ENCODE data around the gene ADARB1.

The ADARB1 gene

DNA sequence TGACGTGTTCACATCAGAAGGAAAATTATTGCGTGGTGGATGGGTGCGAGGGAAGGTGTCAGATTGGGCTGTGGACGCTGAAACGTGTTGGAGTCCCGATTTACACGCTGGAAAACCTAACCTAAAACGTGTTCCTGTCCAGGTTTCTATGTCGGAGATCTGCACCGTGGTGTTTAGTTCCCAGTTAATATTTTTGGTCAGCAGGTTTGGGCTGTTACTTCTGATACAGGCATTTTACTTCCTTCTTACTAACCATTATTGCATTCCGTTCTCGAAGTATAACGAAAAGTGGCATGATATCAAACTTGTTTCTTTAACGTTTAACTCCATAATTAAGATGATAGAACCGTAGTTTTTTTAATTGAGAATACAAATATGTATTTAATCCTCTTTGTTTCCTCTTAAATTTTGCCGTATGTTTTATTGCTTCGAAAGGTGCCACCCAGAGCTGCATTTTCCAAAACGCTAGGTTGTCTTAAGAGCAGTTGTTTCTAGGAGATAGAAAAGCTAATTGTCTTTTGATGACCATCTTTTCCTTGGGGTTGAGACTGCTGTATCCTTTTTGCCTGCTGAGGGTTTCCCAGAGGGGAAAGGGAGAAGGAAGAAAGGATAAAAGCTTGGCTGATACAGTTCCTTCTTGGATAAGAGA is 1.3 kb downstream of the ADARB1 start:
- DNase-seq (ENCODE audit: low read depth in 2 of 2) = no peak

DNA sequence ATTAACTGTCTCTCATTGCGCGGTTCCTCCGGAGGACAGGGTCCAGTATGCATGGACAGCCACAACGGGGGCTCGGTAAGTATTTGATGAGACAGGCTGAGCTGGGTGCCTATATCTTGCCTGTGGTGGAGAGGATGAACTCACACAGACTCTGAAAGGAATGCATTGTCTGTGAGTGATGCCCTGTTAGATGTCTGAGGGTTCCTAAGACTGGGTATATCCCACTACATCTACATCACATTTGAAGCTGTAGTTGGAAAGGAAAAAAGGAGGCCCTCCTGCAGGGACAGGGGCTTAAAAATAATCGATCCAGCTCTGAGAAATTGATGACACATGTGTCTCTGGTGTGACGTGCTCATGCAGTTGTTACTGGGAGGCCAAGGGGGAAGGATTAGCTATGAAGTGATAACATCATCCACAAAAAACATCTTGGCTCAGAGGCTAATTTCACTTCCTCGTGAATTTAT is 1.9 kb downstream of the ADARB1 start:
- DNase-seq (ENCODE audit: low read depth in 2 of 2) = no peak

DNA sequence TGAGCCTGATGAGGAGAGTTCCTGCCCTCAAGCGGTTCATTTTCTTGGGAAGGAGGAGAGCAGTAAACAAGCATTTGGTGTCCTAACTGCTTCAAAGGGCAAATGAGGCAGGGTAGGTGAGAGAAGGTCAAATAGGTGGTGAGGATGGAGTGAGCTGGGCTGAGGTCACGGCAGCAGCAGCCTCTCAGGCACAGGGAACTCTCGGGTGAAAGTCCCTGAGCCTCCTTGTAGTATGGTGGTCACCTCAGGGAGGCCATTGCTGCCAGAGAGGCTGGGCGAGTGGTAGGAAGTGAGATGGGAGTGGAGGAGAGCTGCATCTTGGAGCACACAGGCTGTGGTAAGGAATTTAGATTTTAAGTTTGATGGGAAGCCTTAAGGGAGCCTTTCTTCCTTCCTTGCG is 4.0 kb downstream of the ADARB1 start:
- DNase-seq (ENCODE audit: low read depth in 2 of 2) = no peak

DNA sequence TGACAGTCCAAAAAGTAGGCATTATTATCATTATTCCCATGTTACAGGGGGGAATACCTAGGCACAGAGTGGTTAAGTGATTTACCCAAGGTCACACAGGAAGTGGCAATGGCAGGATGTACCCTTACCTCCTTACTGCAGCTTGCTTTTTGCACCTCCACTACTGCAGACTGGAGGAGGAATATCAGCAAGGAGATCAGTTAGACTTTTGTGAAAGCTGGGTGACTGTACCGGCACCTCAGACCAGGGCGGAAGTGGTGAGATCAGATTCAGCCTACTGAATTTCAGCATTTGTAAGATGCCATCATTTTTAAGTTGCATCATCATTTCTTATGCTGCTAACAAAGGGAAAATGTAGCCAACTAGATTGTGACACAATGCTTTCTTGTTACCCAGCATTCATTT is 4.5 kb downstream of the ADARB1 start:
- DNase-seq (ENCODE audit: low read depth in 2 of 2) = peak; percentile 64 to 66

DNA sequence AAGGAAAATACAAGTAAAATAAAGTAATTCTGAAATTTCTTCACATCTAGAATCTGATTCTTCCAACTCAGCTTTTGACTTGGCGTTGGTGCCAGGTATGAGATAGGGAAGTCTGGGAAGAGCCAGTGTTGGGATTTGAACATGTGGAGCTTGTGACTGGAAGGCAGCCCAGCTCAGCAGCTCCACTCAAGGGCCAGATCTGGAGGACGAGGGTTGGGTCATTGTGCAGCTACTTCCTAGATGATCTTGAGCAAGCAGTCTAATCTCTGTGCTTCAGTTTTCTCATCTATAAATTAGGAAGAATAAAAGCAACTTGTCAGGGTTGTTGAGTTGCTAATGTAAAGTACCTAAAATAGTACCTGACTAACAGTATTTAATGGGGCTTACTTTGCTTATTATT is 5.0 kb downstream of the ADARB1 start:
- DNase-seq (ENCODE audit: low read depth in 2 of 2) = no peak

DNA sequence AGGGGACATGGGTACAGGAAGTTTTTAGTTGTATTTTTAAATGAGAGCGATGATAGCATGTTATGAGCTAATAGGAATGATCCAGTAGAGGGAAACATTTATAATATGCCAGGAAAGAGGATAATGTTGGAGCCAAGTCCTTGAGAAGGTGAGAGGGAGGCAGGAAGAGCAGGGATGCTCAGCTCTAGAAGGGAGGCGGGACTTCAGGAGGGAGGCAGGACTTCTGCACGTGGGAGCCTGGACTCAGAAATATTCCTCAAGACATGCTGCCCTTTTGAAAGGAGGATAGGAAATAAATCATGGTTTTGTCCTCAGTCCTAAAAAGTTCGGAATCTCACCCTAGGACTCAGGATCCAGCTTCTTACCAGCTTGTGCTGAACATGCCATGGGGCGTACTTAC is 5.9 kb downstream of the ADARB1 start:
- no peak for DNase-seq (ENCODE audit: low read depth in 2 of 2)

DNA sequence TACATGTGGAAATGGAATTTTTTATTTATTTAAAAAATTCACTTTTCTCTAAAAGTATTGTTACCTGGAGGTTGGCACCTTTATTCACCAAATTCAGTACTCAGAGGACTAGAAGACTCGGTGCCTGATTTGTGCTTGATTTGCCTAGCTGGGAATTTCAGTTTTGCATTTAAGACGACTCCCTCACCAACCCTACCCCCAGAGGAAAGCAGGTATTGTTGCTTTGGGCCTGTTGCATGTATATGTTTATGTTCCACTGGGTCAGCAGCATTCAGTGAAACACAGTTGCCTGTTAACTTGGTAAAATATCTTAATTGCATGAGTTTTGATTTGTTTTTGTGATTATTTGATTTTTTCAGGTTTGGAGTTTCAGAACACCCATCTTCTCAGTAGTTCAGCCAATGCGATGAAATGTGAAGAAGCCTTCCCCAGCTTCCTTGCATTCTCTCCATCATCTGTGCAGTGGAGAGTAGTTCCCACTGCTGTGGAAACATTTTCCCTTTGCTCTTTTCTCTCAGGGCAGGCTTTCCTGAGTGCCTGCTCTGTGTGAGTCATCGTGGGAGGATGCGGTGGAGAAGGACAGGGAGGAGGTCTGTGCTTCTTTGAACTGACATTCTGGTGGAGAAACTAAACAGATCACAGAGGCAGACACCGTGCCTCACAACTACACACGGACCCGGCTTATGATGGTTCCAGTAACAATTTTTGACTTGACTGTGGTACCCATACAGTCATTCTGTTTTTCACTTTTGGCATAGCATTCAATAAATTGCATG is 6.4 kb downstream of the ADARB1 start:
- DNase-seq (ENCODE audit: low read depth in 2 of 2) = peak in 1 of 2 donors; percentile 16

DNA sequence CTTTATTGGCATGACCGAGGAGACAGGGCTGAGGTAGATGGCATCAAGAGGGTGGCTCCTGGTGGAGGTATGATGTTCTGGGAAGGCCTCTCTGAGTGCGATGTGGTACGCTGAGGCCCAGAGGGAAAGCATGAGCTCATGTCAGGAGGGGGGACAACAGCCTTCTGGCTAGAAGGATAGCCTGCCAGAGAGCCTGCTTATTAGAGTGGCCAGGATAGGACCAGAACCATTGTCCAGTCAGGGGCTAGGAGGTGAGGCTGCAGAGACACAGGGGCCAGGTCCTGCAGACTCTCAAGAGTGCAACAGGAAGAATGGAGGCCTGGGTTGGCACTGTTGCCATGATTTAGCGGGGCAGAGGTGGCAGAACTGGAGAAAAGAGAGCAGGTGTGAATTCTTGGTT is 7.3 kb downstream of the ADARB1 start:
- DNase-seq (ENCODE audit: low read depth in 2 of 2) = no peak

DNA sequence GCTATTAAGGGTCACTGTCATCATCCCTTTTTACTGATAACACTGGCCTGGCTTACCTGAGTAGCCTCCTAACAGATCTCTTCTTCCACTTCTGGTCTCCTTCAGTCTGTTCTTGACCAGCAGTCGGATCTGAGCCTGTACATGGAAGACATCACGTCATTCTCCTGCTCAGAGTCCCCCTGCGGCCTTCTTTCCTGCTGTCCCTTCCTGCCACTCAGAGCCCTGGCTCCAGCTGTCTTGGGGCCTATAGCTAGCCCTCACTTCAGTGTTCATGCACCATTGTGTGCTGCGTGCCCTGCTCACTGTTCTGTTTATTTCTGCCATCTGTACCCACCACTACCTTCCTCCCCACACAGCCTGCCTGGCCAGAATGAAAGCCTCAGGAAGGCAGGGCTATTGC is 8.4 kb downstream of the ADARB1 start:
- no peak for DNase-seq (ENCODE audit: low read depth in 2 of 2)

DNA sequence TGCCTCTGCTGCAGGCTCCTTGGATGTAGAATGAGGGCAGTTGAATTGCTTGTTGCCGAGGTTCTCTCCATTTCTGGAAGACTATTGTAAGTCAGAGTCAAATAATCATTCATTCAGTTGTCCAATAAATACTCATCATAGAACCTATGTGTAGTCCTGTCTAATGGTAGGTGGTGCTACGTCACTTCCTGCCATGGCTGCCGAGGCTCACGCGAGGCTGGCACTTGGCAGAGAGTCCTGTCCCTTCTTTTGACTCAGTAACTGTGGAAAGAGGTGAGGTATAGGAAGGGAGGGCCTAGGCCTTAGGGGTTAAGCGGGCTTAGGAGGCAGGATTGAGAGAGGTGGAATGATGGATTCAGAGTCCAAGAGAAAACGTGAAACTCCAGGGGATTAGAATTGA is 9.7 kb downstream of the ADARB1 start:
- DNase-seq (ENCODE audit: low read depth in 2 of 2) = no peak

DNA sequence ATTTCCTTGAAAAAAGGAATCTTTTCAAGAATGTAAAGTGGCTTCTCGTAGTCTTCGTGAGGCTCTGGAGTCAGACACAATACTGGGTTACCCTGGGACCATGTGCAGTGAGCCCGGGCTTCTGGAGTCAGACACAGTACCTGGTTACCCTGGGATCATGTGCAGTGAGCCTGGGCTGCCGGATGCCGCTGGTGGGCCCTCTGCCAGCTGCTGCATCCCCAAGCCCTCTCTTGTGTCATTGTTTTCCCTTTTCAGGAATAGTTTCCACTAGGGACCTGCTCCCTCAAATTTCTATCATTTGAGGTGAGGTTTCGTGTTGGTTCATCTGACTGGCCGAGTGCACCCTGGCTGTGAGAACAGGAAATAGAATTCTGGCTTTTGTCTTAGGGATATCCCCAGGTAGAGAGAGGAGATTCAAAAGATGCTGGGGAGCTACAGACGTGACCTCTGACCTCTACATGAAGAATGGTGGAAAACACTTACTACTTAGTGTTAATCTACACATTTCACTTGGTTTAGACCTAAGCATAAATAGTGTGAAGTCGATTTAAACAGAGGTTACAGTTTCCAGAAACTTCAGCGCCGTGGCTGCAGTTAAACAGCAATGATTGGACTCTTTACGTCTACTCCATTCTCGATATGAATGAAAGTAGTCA is 10.6 kb downstream of the ADARB1 start:
- DNase-seq (ENCODE audit: low read depth in 2 of 2) = no peak

DNA sequence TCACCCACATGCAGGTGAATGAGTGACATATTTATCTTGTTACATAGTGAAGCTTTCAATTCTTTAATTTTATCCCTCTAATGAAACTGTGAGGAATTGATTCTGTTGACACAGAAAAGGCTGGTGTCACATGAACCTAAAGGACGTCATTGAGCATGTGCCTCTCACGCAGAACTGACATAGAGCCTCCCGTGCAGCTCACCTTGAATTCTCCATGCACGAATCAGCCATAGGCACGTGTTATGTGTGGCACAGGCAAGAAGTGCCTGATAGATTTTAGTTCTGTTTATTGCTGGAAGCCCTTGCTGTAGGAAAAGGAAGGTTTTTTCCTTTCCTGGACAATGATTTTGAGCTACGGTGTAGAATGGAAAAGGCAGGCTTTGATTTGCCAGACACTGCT is 11.3 kb downstream of the ADARB1 start:
- no peak for DNase-seq (ENCODE audit: low read depth in 2 of 2)

DNA sequence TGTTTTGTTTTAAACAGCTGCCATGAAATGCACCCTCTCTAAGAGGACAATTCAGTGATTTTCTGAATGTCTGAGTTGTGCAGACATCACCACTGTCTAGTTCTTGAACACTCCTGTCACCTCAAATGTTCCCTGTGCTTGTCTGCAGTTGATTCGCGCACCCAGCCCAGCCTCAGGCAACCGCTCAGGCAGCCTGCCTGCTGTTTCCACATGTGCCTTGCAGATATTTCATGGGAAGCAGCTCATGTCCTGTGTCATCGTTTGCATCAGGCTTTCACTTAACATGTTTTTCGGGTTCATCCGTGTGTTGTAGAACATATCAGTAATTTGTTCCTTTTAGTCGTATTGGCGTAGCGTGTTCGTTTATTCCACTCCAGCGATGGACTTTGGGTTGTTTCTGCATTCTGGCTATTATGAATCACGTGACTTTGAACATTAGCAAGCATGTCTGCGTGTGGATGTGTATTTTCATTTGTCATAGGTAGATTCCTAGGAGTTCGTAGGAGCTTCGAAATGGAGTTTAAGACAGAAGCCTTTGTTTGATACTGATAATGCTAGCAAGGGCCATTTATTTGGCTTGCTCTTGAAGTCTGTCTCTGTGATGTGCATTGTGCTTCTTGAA is 12.1 kb downstream of the ADARB1 start:
- no peak for DNase-seq (ENCODE audit: low read depth in 2 of 2)

DNA sequence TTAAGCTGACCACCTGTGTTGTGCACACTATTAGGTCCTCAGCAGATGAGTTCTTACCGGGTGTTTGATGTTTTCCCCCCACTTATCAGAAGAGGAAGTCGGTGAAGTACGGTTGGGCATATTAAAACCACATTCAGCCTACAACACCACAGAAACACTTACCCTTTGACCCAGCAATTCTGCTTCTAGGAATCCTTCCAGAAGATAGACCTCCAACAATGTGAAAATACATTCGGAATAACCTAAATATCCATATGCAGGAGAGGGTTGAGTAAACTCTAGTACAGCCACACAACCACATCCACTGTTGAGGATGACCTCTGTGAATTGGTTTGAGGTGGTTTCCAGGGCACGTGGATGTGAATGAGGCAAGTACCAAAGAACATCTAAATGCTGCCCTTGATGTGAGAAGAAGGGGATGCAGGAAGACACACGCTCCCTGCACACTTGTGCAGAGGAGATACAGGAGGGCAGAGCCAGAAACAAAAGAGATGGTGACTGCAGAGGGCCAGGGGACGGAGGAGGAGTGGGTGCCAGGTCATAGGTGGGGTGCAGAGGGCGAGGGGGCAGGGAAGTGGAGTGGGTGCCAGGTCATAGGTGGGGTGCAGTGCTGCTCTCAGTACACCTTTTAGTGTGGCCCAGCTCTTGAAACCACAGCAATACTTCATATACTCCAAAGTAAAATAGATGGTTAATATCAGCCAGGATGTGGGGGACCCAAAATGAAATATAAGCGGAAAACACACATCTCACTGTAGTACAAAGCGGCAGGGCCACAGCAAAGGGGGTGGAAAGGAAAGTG is 12.8 kb downstream of the ADARB1 start:
- DNase-seq (ENCODE audit: low read depth in 2 of 2) = no peak

DNA sequence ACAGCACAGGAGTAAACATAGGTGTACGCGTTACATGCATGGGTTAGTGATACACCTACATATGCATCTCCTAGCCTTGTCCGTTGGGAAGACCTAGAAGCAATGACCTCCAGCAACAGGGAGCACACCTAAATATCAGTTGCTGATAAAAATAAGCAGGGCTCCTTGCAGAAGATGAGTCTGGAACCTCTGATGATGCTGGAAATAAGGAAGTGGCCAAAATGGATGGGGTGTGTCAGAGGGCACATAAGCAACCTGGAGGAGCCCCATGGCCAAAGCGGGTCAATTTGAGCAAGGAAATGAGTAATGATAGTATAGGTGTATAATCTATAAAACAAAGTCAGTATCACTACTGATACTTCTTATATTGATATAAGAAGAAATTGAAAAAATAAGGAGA is 13.7 kb downstream of the ADARB1 start:
- DNase-seq (ENCODE audit: low read depth in 2 of 2) = no peak

DNA sequence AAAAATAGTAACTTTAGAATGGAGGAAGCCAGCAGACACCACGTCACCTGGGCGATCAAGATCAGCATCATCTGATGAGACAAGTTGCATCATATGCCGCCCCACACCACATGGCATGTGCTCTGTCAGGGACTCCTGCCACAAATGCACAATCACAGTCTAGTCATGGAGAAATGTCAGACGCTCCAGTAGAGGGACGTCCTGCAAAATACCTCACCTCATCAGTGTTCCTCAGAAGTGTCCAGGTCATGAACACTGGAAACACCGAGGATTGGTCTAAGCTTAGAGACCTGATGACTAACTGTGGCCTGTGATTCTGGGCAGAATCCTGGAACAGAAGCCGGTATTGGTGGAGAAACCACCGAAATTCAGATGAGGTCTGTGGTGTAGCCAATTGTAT is 14.3 kb downstream of the ADARB1 start:
- no peak for DNase-seq (ENCODE audit: low read depth in 2 of 2)

DNA sequence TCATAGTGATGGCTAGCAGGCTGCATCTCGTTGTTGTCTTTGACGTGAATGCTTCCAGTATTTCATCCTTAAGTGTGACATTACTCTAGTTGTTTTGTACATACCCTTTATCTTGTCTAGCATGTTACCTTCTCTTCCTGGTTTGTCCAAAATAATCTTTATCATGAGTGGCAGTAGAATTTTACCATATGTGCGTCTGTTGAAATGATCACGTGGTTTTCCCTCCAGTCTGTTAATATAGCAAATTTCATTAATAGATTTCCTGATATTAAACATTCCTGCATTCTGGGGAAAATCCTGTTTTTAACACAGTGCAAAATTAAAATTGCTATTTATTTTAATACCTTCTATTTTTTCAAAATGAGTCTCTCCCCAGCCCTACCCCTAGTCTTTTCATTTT is 15.6 kb downstream of the ADARB1 start:
- no peak for DNase-seq (ENCODE audit: low read depth in 2 of 2)

DNA sequence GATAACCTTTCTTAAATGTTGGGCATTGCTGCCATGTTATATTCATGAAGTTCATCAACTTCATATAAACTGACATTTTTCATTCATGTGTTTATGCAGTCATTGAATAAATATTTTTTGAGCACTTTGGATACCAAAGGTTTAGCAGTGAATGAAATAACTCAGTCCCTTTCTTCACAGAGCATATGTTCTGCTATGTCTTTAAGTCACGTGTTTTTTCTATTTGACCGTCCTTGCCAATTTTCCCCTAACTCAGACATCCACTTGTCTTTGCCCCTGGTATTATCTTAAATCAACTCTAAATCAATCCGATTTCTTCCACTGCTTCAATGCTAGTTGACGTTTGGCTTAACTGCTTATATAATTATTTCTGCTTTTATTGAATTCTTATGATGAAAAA is 16.6 kb downstream of the ADARB1 start:
- no peak for DNase-seq (ENCODE audit: low read depth in 2 of 2)

DNA sequence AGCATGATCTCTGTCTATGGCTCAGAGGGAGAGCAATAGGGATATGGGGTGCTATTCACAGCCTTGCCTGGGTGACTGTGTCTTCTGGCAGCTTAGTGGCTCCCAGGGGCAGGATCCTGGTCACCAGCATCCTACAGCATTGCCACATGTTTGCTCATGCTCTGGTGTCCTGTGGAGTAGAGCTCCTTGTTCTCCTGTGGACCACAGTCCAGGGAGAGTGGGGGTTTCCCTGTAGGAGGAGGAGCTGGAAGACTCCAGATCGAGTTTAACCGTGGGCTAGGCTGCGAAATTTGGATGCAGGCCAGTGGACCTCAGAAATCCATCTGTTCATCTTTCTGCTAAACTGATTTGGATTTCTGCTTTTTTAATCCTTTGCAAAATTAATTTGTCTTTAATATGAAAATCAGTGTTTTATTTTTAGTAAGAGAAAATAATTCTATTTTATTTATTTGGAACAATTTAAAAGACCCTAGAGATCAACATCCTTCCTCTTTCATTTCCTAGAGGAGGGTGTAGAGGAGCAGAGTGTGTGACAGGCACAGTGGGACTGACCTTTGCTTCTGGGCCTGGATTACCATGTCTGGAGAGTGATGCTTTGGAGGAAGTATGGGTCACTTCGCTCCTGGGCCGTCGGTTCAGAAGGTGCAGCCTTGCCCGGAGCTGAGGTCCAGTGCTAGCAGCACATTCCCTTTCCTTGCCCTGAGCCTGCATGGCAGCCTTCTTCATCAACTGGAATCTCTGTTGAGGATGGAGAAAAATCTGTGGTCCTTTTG is 17.4 kb downstream of the ADARB1 start:
- no peak for DNase-seq (ENCODE audit: low read depth in 2 of 2)

DNA sequence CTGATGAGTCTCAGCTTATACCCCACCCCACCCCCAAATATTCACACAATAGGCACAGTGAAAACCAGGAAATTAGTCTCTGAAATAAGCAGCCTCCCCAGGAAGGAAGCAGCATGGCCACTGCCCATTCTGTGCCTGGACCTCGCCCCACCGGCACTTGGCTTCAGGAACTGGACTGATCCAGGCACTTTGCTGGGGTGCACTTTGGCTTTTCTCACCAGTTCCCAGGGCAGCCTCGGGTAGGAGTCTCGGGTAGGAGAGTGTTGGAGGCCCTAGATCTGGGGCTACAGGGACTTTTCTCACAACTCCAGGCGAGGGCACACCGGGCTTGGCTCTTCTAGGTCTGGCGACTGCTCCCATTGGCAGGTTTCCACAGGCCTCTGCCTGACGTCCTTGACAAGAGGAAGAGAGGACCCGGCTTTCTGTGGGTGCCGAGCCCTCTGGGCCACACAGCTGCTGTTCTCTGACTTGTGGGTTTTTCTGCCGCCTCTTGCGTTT is 18.7 kb downstream of the ADARB1 start:
- DNase-seq (ENCODE audit: low read depth in 2 of 2) = no peak

DNA sequence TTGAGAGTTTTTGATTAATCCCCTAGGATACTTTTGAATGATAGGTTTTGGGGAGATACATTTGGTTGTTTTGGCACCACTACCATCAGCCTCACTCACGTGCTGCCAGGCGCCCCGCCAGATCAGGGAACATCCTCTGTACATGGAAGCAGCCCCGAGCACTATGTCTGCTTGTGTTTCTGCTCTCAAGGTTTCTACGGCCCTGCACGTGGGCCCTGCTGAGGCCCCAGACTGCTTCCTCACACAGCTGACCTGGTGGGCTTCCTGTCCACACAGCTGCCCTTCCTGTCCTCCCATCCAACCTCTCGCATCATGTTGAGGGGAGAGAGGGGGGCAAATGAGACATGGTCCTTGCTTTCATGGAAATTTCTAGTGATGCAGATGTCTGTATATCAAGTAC is 20.0 kb downstream of the ADARB1 start:
- DNase-seq (ENCODE audit: low read depth in 2 of 2) = no peak

Data from stimulated activated CD8-positive, alpha-beta memory T cell treated with anti-CD3 and anti-CD28 coated beads, Interleukin-15, amount 100 ng/mL, for 48 hours (primary cell).